GM12801 (cell line): ENCODE measurements around the gene C12orf57.

ENCODE experiments used
- CTCF ChIP-seq: IDR thresholded peaks from one replicate; pipeline ENCODE4 v1.5.1; 2011; ENCODE audit warnings: control low read depth; ENCODE audit not compliant: insufficient read length; ENCODE audit errors: extremely low read depth

C12orf57 gene

GRCh38 chr12:6954316-6955107 is 10.7 kb downstream of the C12orf57 start:
- TF ChIP-seq CTCF, result no peak

- TF ChIP-seq CTCF, result no peak
Measured at GRCh38 chr12:6955108-6956020, 11.5 kb downstream of the C12orf57 start.

- no peak for TF ChIP-seq CTCF
Measured at GRCh38 chr12:6956021-6956727, 12.4 kb downstream of the C12orf57 start.

GRCh38 chr12:6957151-6957701 is 13.4 kb downstream of the C12orf57 start:
- TF ChIP-seq CTCF, result no peak

GRCh38 chr12:6957741-6958608 is 14.2 kb downstream of the C12orf57 start:
- TF ChIP-seq CTCF, result no peak

- no peak for TF ChIP-seq CTCF
Measured at GRCh38 chr12:6958609-6959057, 14.8 kb downstream of the C12orf57 start.
